HG03159 (cell line): Measurements from ENCODE around the gene AKAIN1.
A peak's percentile ranks its signal among the peaks of the same experiment; 100 is the strongest.

Experiments
- ATAC-seq: cut with Tn5 transposase; IDR thresholded peaks from one replicate; pipeline ENCODE4 v1.9.1; 2021; ENCODE audit warnings: mild to moderate bottlenecking, moderate library complexity; ENCODE audit not compliant: unreplicated experiment

The AKAIN1 gene, protein sequence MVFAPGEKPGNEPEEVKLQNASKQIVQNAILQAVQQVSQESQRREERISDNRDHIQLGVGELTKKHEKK

DNA sequence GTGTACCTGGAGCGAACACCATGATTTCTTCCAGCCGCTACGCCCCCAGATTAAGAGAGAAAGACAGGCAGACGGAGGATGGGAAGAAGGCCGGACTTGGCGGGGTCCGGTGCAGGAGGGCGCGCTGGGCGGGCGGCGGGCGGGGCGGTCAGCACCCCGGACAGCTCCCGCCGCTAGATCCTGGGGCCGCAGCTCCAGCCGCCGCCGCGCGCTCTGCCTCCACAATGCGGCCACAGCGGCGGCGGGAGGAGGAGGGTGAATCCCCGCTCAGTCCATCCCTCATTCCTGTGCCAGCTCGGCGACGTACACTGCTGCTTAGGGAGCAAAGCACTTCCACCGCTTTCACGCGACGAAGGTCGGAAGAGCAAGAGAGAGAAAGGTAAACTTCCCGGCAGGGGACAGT is at the start of gene AKAIN1:
TSS of gene AKAIN1 (minus strand) at position 226 of the 403 bp plus-strand sequence. CDS start at position 22, 204 bp downstream.
- no peak for ATAC-seq

DNA sequence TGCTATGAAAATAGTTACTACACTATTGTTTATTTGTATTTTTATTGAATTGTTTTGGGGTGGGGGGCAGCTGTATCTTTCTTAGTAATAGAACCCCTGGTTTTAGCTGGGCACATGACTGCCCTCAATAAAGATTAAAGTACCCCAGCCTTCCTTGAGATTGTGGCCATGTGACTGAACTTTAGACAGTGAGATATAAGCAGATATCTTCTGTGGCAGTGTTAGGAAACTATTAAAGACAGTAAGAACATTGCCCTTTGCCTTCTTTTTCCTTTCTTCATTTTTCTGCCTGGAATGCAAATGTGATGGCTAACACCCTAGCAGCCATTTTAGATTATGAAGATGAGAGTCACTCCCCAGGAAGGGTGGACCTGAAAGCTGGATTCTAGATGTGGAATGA is 47.9 kb upstream of the AKAIN1 start:
- no peak for ATAC-seq

DNA sequence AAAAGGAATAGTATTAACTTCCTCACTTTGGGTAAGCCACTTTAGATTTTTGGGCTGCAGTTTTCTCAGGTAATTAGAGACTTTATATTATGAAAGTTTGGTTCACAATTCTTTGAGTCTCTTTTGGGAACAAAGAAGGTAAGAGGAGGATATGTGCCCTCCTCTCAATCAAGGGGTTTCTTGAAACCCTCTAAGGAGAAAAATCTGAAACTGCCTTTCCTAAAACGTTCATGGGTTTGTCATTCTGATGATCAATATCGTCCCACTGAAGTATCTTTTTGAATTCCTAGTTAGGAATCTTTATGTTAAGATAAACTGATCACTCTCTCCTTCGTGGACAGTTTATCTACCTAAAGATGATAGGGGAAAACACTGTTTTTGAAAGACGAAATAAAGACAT is 42.4 kb upstream of the AKAIN1 start:
- ATAC-seq = no peak

DNA sequence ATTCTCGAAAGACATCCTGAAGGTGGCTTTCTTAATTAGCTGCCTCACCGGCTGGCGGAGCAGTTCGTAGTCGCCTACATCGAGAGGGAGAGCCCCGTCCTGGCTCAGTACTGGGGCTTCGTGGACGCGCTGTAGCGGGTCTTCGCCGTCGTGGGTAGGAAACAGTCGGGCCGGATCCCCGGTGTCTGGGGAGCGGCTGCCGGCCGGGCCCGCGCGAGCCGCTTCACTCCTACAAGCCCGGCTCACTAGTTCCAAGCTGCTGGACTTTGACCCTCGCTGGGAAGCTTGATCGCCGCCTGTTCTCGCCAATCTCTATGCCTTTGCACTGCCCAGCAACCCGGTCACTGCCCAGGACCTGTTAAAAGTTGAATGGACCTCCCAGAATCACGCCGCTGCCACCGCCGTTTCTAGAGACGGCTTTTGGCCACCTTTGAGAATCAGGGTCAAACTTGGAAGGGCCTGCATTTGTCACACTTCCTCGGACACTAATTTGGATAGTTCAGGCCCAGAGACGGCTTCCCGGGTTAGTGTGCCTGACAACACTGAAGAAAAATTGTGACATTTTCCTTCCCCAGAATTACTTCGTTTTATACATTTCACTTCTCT is 41.4 kb upstream of the AKAIN1 start:
- ATAC-seq = peak; percentile 42

DNA sequence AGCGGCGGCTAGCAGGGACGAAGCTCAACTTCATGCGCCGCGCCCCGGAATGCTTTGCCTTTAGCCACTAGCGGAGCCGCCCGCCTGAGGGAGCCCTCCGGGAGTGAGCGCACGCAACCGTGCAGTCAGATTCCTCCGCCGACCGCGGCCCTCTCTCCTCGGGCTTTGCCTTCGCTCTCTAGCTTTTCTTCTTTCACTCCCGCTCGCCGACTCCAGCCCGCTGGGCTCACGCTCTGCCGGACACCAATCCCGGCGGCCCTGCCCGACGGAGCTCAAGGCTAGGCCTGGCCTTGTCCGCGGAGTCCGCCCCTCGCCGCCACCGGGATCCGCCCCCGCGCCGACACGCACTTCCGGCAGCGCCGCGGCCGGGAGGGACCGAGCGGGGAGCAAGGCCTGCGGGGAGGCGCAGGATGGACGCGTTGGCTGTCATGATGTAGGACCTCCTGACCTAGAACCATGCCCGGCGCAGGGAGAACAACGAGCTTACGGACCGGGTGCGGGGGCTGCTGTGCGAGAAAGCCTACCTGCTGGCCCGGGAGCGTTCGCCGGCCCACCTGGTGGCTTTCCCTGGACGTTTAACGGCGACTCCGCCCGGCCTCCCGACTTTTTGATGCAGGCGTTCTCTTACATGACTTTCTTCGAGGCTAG is 40.8 kb upstream of the AKAIN1 start:
- ATAC-seq = peak; percentile 94

DNA sequence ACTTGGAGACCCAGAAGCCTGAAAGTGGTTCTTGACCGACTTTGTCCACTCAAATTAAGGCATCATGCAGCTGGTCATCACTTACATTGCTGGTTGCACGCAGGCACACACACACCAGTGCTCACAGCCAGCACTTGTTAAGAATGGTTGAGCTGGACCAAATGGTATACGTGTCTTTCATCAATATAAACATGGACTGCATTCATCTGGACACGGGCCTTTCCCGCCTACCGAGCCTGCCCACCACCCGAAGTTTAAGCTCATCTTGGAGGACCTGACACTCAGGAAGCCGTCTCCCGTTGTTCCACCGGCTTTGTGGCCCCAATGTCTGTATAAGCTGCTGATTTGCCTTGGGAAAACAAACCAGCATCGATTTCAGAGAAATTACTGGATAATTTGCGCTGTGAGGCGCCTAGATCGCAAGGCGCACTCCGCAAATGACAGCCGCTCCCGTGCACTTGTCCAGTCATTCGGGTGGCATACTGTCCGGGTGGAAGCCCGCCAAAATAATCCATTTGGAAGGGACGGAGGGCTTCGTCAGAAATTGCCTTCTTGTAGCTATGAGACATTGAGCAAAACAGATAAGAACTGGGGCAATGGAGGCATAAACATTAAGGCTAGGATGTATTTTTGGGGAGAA is 40.1 kb upstream of the AKAIN1 start:
- peak; percentile 33 for ATAC-seq

DNA sequence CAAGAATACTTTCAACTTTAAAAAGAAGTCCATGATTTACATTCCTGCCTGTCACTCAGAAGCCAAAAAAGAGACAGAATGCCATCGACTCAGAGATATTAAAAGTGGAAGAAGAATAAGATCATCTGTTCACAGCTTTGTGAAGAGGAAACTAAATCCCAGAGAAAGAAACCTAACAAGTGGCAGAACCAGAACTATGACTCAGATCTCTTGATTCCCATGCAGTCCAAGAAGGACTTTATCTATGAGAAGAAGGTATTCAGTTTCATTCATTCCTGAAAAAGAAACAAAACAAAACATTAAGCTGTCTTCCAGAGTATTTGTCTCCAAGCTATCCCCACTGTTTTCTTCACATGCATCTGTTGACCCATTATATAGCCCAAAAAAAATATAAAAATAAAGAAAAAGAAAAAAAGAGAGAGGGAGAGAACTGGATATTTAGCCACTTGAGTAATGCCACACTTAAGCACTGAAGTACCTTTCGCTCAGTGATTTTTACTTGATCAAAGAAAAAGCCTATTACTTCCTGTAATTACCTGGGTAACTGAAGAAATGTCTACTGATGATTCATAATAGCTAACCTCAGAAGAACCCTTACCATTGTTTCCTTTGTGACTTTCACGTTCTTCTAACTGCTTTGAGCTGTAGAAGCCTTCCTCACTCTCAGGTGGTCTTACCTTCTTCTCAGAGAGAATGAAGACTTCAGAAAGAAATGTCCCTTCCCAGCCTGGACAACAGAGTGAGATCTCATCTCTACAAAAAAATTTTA is 17.7 kb upstream of the AKAIN1 start:
- no peak for ATAC-seq

DNA sequence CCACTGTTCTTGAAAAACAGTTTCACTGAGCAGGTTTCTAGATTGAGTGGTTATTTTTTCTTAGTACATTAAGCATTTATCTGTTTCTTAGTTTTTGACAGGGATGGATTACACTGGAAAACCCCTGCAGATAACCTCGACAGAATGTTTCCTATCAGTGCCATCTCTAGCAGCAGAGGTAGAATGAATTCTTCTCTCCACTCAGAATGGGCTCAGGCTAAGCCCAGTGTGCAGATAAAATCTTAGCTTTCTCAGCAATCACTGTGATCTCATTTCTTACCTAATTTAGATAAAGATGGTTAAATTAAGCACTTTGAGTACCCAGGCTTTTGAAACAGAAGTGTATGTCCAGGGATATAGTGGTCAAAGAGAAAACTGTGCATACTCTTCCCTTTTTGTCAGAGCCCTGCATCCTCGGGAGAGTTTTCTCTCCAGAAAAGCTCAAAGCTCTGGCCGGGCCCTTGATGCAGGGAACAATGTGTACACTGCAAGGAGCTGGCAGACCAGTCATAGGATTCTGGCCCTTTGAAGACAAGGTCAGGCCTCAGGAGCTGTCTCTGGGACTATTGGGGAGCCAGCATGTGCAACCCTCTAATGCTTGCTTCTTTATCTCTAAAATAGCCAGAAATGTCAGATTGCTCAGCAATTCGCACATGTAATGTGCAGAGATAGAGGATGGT is 10.6 kb upstream of the AKAIN1 start:
- no peak for ATAC-seq

DNA sequence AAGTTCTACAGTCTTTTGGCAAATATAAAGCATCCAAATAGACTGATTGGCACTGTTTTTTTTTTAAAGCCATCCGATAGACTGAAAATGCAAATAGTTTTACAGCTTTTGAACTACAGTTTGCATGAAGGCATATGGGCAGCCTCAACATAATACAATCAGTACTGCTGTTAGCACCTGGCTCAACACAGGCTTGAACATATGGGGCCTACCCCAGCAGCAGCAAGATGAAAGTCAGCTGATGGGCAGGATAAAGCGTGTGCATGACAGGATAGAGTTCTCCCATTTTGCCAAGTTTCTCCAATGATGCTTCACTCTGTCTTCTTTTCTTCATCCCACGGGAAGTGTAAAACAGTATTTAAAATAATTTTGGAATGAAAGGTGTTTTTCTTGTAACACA is 1.3 kb upstream of the AKAIN1 start:
- ATAC-seq = no peak

DNA sequence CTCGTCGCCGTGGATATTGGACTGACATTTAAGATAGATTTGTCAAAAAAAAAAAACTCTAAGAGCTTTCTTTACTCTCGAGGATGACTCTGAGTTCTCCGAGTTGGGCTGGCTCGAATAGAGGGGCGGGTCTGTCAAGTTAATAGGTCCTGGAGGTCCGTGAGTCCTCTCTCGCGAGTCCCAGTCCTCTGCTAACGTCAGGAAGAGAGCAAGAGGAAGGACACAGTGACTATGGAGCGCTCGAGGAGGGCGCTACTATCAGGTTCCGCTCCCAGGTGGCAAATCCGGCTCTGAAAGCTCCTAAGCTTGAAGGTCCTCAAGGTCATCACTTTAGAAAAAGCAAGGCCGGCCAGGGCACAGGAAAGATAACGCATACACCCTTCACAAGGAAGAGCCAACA is 404 bp upstream of the AKAIN1 start:
- no peak for ATAC-seq

DNA sequence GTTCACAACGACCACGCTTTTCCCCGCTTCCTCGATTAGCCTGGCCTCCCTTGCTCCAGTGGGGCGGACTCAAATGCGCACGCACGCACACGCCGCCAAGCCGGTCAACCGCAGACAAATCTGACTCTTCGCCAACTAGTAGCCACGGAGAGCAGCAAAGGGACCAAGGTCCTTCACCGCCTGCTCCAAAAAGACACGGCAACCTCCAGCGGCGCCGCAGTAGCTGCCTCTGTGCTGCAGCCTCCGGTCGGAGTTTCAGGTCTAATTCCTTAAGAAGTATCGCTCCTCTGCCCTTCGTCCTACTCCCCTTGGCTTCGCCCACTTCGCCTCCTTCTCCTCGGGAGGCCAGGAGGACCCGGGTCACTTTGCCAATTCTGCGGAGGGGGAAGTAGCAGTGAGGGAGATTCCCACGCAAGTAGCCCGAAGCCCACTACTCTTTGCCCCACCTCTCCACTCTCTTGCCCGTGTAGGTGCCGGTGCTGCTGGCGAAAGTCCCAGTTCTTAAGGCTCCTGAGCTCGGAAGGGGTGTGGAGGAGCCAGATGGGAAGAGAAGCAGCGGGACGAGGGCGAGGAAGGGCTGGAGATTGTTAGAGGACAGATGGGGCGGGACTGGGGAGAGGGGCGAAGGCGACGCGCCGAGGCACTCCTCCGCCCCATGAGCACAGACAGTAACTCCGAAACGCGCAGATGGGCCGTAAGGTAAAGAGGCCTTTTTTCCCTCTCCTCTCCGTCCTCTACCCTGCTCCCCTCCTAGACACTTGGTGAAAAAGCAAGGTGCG is 615 bp downstream of the AKAIN1 start:
- no peak for ATAC-seq

DNA sequence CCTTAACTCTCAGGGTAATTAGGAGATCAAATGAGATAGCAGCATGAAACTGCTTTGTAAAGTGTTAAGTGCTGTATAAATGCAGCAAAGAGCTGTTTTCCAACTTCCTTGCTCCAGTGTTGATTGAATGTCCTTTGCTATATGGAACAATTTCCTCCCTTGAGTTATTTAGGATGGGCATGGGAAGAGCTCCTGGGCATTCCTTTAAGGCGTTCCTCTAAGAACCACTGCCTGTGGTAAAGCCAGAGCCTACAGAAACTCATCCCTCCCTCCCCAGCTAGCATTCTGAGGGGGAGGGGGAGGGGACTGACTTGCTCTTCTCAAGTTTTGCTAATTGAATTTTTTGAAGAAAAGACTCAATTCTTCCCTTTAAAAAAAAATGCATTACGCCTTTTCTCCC is 1.4 kb downstream of the AKAIN1 start:
- ATAC-seq = no peak

DNA sequence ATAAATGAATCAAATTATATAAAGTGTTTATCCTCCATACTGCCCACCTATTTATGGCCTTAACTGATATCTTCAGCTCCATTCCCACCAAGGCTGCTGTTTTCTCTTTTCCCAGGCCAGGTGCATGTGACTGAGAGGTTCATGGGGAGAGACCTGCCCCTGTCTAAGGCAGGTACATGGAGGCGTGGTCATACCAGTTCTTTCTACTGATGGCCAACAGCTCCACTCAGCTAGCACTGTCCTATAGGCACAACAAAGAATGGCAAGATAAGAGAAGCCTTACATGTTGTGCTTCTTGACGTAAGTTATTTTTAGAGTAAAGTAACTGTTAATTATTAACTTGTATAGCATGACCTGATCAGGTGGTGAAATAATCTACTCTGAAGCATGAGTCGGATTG is 16.8 kb downstream of the AKAIN1 start:
- no peak for ATAC-seq

DNA sequence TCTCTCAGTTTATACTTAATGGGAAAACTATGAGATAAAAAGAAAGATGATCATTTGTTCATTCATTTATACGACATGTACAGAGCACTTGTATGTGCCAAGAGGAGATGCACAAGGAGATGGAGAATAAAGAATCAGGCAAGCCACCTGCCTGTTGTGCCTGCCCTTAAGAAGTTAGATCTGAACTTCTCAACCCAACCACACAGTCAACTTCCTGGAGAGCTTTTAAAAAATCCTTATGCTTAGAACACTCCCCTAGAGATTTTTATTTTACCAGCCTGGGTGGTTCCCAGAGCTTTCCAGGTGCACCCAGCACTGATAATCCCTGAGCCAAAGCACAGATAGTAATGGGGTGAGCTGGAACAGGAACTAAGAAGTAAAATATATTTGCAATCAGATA is 18.5 kb downstream of the AKAIN1 start:
- ATAC-seq = no peak

DNA sequence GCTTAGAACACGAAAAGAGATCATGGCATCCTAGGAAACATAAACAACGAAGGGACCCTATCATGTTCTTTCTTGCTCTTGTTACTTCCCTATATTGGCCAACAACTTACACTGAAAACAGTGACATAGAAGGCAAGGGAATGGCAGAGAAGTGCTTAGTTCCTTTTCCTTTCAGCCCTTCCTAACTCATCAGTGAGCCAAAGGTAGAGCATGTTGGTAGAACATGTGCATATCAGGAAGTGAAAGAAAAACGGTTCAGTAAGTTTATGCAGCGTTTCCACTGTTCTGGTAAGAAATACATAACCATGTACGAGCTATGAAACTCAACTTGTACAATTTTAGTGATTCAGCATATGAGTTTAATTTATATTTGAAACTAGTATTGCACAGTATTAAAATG is 21.7 kb downstream of the AKAIN1 start:
- peak; percentile 94 for ATAC-seq

DNA sequence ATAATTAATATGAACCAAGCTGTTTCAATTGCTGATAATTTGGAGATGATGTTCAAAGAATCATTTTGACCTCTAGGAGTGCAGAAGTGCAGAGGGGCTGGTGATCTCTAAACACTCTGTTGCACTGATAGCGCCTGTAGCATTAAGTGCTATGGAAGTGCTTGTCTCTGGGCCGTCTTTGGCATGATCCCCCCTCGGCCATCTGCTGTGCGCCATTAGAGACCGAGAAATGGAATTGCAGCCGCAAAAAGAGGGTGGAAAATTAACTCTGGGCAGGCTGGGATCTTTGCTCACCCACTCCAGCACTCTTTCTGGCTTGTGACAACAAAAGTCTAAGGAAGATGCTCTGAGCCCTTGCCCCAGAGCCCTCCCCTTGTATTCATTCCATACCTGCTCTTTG is 23.4 kb downstream of the AKAIN1 start:
- no peak for ATAC-seq

DNA sequence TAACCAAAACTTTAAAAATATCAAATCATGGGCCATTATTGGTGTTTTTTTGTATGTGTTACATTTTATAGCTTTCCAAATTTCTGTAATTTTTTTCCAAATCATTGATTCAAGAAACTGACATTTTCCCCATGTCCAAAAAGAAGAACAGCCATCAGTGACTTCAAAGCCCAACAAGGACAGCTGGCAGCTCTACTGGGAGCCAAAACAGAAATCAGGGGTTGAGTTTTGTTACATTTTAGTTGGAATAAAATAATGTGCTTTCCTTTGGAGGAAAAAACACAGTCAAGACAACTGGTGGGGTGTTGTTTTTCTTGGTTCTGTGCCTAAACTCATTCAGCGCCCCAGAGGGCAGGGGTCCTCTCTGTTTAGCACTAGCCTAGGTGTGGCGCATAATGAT is 23.8 kb downstream of the AKAIN1 start:
- ATAC-seq = no peak

DNA sequence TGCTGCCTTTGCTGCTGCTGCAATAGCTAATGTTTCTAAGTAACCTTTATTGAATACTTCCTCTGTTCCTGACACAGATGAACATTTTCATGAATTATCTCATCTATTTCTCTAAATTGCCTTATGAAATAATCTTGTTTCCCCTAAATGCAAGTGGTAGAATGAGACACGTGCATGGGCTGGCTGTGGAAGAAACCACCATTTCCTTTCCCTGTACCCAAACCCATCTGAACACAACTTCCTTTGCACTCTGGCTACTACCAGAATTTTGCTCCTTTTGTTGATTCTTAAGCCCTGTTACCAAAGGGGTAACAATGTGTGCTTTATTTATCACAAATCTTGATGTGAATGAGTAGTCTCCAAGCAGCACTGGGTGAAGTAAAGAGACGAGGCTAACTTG is 29.2 kb downstream of the AKAIN1 start:
- ATAC-seq = no peak

DNA sequence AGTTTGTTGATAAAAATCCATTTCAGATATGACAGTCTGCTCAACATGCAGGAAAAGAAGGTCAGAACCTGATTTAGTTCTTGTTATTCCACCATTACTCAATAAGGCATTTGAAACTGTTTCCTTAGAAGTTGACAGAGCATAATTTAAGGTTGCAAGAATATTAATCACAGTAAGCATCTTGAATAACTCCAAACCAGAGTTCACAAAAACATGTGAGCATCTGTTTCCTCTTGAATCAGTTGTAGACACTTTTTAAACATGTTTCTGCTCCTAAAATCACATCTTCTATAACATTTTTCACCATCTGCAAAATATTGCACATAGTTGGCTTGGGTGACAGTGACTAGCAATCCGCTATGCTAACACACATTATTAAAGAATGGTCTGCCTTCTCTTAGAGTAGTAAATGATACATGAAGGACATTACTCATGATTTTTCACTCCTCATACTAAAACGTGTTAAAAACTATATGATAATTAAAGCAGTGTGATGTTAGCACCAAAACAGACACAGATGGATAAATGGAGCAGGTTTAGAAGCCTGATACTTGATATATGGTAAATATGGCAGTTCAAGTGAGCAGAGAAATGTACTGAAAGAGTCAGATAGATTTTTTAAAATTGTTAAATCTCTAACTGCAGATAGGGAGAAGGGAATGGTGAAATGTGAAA is 30.3 kb downstream of the AKAIN1 start:
- ATAC-seq = no peak

DNA sequence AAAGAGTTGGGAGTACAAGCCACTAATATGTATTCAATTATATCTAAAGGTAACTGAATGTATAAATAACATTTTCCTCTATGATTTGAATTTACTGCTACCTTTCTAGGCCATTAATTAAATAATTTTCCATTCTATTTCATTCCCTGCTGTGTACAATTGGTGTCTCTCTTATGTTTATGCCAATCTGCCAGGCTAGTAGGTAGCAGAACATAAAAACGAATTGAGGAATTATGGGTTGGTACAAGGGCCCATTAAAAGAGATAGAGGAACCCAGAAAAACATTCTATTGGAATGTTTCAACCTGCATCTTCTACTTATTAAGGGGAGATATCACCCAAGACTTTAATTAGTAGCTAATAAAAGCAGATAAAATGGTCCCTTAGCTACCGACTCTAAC is 32.2 kb downstream of the AKAIN1 start:
- no peak for ATAC-seq
